GM23338 (cell line): Measurements from ENCODE around the gene OR6C2.

Source experiments
- EZH2 ChIP-seq: fragments of 200-600 bp; sonication (generic); IDR thresholded peaks from one replicate; pipeline ENCODE4 v1.8.0; 2017; ENCODE audit warnings: antibody characterized with exemption, mild to moderate bottlenecking, low read depth; ENCODE audit not compliant: unreplicated experiment
- EZH2phosphoT487 ChIP-seq: fragments of 200-600 bp; sonication (generic); IDR thresholded peaks from one replicate; pipeline ENCODE4 v1.8.1; 2018; ENCODE audit warnings: antibody characterized with exemption; ENCODE audit not compliant: unreplicated experiment
- POLR2AphosphoS5 ChIP-seq: IDR thresholded peaks from 2 replicates; pipeline ENCODE4 v1.6.1; 2016; ENCODE audit warnings: antibody characterized with exemption, low read depth
- REST ChIP-seq: IDR thresholded peaks from one replicate; pipeline ENCODE4 v1.6.1; 2018; ENCODE audit warnings: antibody characterized with exemption; ENCODE audit not compliant: unreplicated experiment
- TF ChIP-seq, protein P1 (sequence below), 2 experiments: fragments of 200-600 bp in 1 of 2; sonication (generic) in 1 of 2; conservative IDR thresholded peaks; 2 replicates each; pipeline versions ENCODE4 v1.5.1 to v1.6.1; 2016 to 2017; ENCODE audit warnings: antibody characterized with exemption in 2 of 2, low read depth in 2 of 2, mild to moderate bottlenecking in 2 of 2, moderate library complexity in 1 of 2

- TF ChIP-seq, protein P1, sequence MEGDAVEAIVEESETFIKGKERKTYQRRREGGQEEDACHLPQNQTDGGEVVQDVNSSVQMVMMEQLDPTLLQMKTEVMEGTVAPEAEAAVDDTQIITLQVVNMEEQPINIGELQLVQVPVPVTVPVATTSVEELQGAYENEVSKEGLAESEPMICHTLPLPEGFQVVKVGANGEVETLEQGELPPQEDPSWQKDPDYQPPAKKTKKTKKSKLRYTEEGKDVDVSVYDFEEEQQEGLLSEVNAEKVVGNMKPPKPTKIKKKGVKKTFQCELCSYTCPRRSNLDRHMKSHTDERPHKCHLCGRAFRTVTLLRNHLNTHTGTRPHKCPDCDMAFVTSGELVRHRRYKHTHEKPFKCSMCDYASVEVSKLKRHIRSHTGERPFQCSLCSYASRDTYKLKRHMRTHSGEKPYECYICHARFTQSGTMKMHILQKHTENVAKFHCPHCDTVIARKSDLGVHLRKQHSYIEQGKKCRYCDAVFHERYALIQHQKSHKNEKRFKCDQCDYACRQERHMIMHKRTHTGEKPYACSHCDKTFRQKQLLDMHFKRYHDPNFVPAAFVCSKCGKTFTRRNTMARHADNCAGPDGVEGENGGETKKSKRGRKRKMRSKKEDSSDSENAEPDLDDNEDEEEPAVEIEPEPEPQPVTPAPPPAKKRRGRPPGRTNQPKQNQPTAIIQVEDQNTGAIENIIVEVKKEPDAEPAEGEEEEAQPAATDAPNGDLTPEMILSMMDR (conservative IDR thresholded peaks at IDR 0.05; ENCODE audit: low read depth in 2 of 2), result no peak
- TF ChIP-seq EZH2 (no peak), POLR2AphosphoS5 (no peak), EZH2phosphoT487 (no peak), REST (no peak)
Observed at GRCh38 chr12:55420307-55420962, 23.4 kb upstream of the OR6C2 start.
